ENCODE data around the gene ARFGAP3.
A peak's percentile ranks its signal among the peaks of the same experiment; 100 is the strongest.

Gene ARFGAP3

DNA sequence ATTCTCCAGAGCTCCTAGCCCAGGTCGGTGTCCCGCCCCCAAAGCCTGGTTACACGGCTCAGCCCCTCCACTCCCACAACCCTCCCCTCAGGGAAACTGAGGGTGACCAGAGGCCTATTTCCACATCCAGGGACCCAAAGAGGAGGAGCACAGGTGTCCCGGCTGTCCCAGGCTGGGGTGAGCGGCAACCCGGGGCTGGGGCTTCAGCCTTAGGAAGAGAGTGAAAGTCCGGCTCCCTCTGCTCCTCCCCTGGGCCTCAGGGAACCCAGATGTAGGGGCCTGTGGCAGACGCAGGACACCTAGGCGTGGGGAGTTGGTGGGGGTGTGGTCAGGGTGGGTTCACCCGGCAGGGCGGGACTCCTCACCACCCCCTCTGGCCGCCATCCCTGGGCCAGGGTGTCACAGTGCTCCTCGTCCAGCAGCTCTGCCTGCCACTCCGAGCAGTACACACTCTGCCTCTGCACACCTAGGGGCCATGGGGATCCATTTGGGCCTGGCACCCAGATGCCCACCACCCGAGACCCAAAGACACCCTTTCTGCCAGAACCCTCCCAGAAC, 63.1 kb downstream of the ARFGAP3 start:
- Histone ChIP-seq H3K4me3 (ENCODE audit: low read depth in 1 of 2, low read length in 2 of 2) (no peak overlapping the region), H3K79me2 (ENCODE audit: insufficient read depth, low read length) (no peaks in the 10 kb centered on the region), H3K4me2 (ENCODE audit: insufficient read depth, low read length) (no peak overlapping the region), H3K27me3 (ENCODE audit: insufficient read depth, low read length, poor library complexity) (no peaks in the 10 kb centered on the region), H3K9me3 (ENCODE audit: insufficient read depth, low read length, severe bottlenecking) (no peaks in the 10 kb centered on the region), H3K27ac (ENCODE audit: low read length) (no peak overlapping the region), H3K36me3 (ENCODE audit: insufficient read depth, low read length) (peaks cover 30% of the 10 kb centered on the region), H2AFZ (ENCODE audit: low read depth, low read length) (no peak overlapping the region), H3K4me1 (ENCODE audit: insufficient read depth, low read length) (no peaks in the 10 kb centered on the region), H3K9ac (ENCODE audit: low read depth, low read length) (no peak overlapping the region), H4K20me1 (ENCODE audit: insufficient read depth, low read length) (peaks cover 5% of the 10 kb centered on the region; the same call in 1 of the 2 replicates)
- DNase-seq (no peak), ATAC-seq (ENCODE audit: insufficient read depth, low read depth) (peak; percentile 12; the same call in 1 of the 3 replicates)
- TF ChIP-seq, protein P1, sequence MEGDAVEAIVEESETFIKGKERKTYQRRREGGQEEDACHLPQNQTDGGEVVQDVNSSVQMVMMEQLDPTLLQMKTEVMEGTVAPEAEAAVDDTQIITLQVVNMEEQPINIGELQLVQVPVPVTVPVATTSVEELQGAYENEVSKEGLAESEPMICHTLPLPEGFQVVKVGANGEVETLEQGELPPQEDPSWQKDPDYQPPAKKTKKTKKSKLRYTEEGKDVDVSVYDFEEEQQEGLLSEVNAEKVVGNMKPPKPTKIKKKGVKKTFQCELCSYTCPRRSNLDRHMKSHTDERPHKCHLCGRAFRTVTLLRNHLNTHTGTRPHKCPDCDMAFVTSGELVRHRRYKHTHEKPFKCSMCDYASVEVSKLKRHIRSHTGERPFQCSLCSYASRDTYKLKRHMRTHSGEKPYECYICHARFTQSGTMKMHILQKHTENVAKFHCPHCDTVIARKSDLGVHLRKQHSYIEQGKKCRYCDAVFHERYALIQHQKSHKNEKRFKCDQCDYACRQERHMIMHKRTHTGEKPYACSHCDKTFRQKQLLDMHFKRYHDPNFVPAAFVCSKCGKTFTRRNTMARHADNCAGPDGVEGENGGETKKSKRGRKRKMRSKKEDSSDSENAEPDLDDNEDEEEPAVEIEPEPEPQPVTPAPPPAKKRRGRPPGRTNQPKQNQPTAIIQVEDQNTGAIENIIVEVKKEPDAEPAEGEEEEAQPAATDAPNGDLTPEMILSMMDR (IDR thresholded peaks at IDR 0.05; ENCODE audit: borderline replicate concordance, extremely low read depth, low read length, poor library complexity, severe bottlenecking): no peak
- TF ChIP-seq EZH2 (IDR thresholded peaks at IDR 0.05; ENCODE audit: borderline replicate concordance, low read depth, low read length, severe bottlenecking): no peak

DNA sequence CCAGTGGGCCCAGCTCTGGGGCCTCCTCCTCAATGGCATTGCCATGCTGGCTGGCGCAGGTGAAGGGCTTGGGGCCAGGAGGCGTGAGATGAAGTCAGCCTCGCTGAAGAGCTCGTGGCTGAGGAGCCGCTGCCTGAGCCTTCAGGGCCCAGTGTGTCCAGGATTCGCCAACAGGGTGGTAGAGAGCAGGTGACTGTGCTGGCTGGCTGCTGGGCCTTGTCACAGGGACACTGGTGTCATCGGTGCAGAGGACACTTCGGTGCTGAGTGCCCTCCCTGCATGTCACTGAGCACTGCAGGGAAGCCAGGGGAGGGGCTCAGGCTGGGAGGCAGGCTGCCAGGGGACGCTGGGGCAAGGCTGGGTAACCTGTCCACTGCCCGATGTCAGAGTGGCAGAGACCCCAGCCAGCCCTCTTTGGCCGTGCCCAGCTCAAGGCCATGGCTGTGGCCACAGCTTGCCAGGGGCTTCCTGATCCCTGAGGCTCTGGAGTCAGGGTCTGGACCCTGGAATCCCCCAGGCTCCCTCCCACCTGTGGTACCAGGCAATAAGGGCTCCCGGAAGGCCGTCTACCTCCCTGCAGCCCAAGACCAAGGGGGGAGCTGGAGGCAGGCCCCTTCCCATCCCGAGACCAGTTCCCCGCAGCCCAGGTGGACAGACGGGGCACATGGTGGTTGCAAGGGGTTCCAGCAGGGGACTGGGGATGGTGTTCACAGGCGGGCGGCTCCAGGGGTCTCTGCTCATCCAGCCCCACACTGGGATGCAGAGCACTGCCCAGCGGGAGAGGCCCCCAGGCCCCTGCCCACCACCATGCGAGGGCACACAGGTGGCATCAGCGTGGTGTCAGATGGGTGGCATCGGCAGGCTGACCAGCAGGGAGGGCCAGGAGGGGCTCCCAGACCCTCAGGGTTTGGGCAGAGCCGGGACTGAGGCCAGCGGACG, 63.9 kb downstream of the ARFGAP3 start:
- Histone ChIP-seq H3K9me3 (ENCODE audit: insufficient read depth, low read length, severe bottlenecking) (no peaks in the 10 kb centered on the region), H3K36me3 (ENCODE audit: insufficient read depth, low read length) (peaks cover 25% of the 10 kb centered on the region), H3K4me2 (ENCODE audit: insufficient read depth, low read length) (no peak overlapping the region), H4K20me1 (ENCODE audit: insufficient read depth, low read length) (peaks cover 5% of the 10 kb centered on the region; the same call in 1 of the 2 replicates), H3K4me3 (ENCODE audit: low read depth in 1 of 2, low read length in 2 of 2) (no peak overlapping the region), H3K27me3 (ENCODE audit: insufficient read depth, low read length, poor library complexity) (no peaks in the 10 kb centered on the region), H3K4me1 (ENCODE audit: insufficient read depth, low read length) (no peaks in the 10 kb centered on the region), H3K9ac (ENCODE audit: low read depth, low read length) (no peak overlapping the region), H2AFZ (ENCODE audit: low read depth, low read length) (no peak overlapping the region), H3K79me2 (ENCODE audit: insufficient read depth, low read length) (no peaks in the 10 kb centered on the region), H3K27ac (ENCODE audit: low read length) (no peak overlapping the region)
- DNase-seq (no peak), ATAC-seq (ENCODE audit: insufficient read depth, low read depth) (0 out of 3 replicates have a peak, but pooled peaks have one; percentile 13)
- TF ChIP-seq, protein P1 (IDR thresholded peaks at IDR 0.05; ENCODE audit: borderline replicate concordance, extremely low read depth, low read length, poor library complexity, severe bottlenecking): no peak

DNA sequence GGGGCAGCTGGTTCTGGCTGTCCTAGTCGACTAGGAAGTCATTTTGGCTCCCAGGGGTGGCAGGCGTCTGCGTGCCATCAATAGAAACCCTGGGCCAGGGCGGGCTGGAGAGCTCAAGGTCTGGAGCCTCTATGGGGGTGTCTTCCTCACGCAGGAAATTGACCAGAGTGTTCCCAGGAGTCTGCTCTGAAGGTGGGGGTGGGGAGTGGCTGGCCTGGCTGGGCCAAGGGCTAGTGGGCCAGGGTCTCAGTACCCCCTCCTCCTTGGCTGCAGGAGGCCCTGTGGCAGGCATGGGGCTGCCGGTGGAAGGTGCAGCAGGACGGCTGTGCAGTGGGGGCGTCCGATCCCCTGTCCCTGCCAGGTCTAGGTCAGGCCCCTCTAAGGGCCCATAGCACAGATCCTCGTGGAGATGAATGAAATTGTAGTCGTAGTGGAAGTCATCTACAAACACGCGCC, 64.6 kb downstream of the ARFGAP3 start:
- Histone ChIP-seq H3K4me3 (ENCODE audit: low read depth in 1 of 2, low read length in 2 of 2) (no peak overlapping the region), H2AFZ (ENCODE audit: low read depth, low read length) (no peak overlapping the region), H4K20me1 (ENCODE audit: insufficient read depth, low read length) (peaks cover 5% of the 10 kb centered on the region; the same call in 1 of the 2 replicates), H3K79me2 (ENCODE audit: insufficient read depth, low read length) (no peaks in the 10 kb centered on the region), H3K9me3 (ENCODE audit: insufficient read depth, low read length, severe bottlenecking) (no peaks in the 10 kb centered on the region), H3K4me1 (ENCODE audit: insufficient read depth, low read length) (no peaks in the 10 kb centered on the region), H3K36me3 (ENCODE audit: insufficient read depth, low read length) (peaks cover 18% of the 10 kb centered on the region), H3K27me3 (ENCODE audit: insufficient read depth, low read length, poor library complexity) (no peaks in the 10 kb centered on the region), H3K4me2 (ENCODE audit: insufficient read depth, low read length) (no peak overlapping the region), H3K9ac (ENCODE audit: low read depth, low read length) (no peak overlapping the region), H3K27ac (ENCODE audit: low read length) (no peak overlapping the region)
- DNase-seq (no peak), ATAC-seq (ENCODE audit: insufficient read depth, low read depth) (0 out of 3 replicates have a peak, but pooled peaks have one; percentile 13)
- TF ChIP-seq EZH2 (IDR thresholded peaks at IDR 0.05; ENCODE audit: borderline replicate concordance, low read depth, low read length, severe bottlenecking): no peak
- TF ChIP-seq, protein P1 (IDR thresholded peaks at IDR 0.05; ENCODE audit: borderline replicate concordance, extremely low read depth, low read length, poor library complexity, severe bottlenecking): no peak
